ENCODE data around the gene PLK4.

The PLK4 gene

GRCh38 chr4:127849505-127850234 is 31.0 kb upstream of the PLK4 start:
- Histone ChIP-seq H3K27ac (replicated peaks) (no peak overlapping the region), H3K27me3 (ENCODE audit: insufficient read depth, poor library complexity, severe bottlenecking) (no peaks in the 10 kb centered on the region), H3K4me3 (replicated peaks; ENCODE audit: insufficient read depth, low read length) (no peak overlapping the region)
- TF ChIP-seq SPI1 (IDR thresholded peaks at IDR 0.05; ENCODE audit: borderline replicate concordance, low read depth) (no peak), GABPA (IDR thresholded peaks at IDR 0.05; ENCODE audit: low read depth) (no peak), CTCF (IDR thresholded peaks at IDR 0.05; ENCODE audit: insufficient read depth, low read length) (no peak), POLR2AphosphoS5 (IDR thresholded peaks at IDR 0.05; ENCODE audit: low read depth) (no peak)
- DNase-seq (ENCODE audit: low read depth in 1 of 2, low spot score in 1 of 2), result no peak

- Histone ChIP-seq H3K27ac (replicated peaks) (no peak overlapping the region), H3K4me3 (replicated peaks; ENCODE audit: insufficient read depth, low read length) (no peak overlapping the region), H3K27me3 (ENCODE audit: insufficient read depth, poor library complexity, severe bottlenecking) (no peaks in the 10 kb centered on the region)
- no peak for DNase-seq (ENCODE audit: low read depth in 1 of 2, low spot score in 1 of 2)
- TF ChIP-seq GABPA (IDR thresholded peaks at IDR 0.05; ENCODE audit: low read depth) (no peak), SPI1 (IDR thresholded peaks at IDR 0.05; ENCODE audit: borderline replicate concordance, low read depth) (no peak), POLR2AphosphoS5 (IDR thresholded peaks at IDR 0.05; ENCODE audit: low read depth) (no peak), REST (IDR thresholded peaks at IDR 0.05; ENCODE audit: insufficient replicate concordance, low read depth) (no peak), CTCF (IDR thresholded peaks at IDR 0.05; ENCODE audit: insufficient read depth, low read length) (no peak)
These were observed 28.0 kb upstream of the PLK4 start for GRCh38 chr4:127852661-127853060.

GRCh38 chr4:127856196-127856812 is 24.4 kb upstream of the PLK4 start:
- Histone ChIP-seq H3K27ac (replicated peaks) (no peak overlapping the region), H3K27me3 (ENCODE audit: insufficient read depth, poor library complexity, severe bottlenecking) (no peaks in the 10 kb centered on the region), H3K4me3 (replicated peaks; ENCODE audit: insufficient read depth, low read length) (no peak overlapping the region)
- no peak for TF ChIP-seq REST (IDR thresholded peaks at IDR 0.05; ENCODE audit: insufficient replicate concordance, low read depth)
- TF ChIP-seq GABPA (IDR thresholded peaks at IDR 0.05; ENCODE audit: low read depth), result no peak
- no peak for TF ChIP-seq SPI1 (IDR thresholded peaks at IDR 0.05; ENCODE audit: borderline replicate concordance, low read depth)
- no peak for TF ChIP-seq POLR2AphosphoS5 (IDR thresholded peaks at IDR 0.05; ENCODE audit: low read depth)
- no peak for TF ChIP-seq CTCF (IDR thresholded peaks at IDR 0.05; ENCODE audit: insufficient read depth, low read length)
- no peak for DNase-seq (ENCODE audit: low read depth in 1 of 2, low spot score in 1 of 2)

Data from HL-60 (cell line).